Measurements from ENCODE around the gene ST7.

- TF ChIP-seq, protein P1, sequence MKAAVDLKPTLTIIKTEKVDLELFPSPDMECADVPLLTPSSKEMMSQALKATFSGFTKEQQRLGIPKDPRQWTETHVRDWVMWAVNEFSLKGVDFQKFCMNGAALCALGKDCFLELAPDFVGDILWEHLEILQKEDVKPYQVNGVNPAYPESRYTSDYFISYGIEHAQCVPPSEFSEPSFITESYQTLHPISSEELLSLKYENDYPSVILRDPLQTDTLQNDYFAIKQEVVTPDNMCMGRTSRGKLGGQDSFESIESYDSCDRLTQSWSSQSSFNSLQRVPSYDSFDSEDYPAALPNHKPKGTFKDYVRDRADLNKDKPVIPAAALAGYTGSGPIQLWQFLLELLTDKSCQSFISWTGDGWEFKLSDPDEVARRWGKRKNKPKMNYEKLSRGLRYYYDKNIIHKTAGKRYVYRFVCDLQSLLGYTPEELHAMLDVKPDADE (IDR thresholded peaks at IDR 0.05), result no peak
- TF ChIP-seq, protein P2, sequence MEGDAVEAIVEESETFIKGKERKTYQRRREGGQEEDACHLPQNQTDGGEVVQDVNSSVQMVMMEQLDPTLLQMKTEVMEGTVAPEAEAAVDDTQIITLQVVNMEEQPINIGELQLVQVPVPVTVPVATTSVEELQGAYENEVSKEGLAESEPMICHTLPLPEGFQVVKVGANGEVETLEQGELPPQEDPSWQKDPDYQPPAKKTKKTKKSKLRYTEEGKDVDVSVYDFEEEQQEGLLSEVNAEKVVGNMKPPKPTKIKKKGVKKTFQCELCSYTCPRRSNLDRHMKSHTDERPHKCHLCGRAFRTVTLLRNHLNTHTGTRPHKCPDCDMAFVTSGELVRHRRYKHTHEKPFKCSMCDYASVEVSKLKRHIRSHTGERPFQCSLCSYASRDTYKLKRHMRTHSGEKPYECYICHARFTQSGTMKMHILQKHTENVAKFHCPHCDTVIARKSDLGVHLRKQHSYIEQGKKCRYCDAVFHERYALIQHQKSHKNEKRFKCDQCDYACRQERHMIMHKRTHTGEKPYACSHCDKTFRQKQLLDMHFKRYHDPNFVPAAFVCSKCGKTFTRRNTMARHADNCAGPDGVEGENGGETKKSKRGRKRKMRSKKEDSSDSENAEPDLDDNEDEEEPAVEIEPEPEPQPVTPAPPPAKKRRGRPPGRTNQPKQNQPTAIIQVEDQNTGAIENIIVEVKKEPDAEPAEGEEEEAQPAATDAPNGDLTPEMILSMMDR (conservative IDR thresholded peaks at IDR 0.05; ENCODE audit: low read depth in 2 of 2), result no peak
- TF ChIP-seq POLR2AphosphoS5 (IDR thresholded peaks at IDR 0.05; ENCODE audit: low read depth) (no peak), CREB1 (CRISPR knock-in tag; IDR thresholded peaks at IDR 0.05; ENCODE audit: low read depth) (no peak), EZH2 (IDR thresholded peaks at IDR 0.05; ENCODE audit: low read depth, unreplicated experiment) (no peak), EZH2phosphoT487 (IDR thresholded peaks at IDR 0.05; ENCODE audit: unreplicated experiment) (no peak), ZNF462 (CRISPR knock-in tag; IDR thresholded peaks at IDR 0.05) (no peak), JUNB (IDR thresholded peaks at IDR 0.05; ENCODE audit: unreplicated experiment) (no peak), STAT1 (IDR thresholded peaks at IDR 0.05; ENCODE audit: unreplicated experiment) (no peak), NANOG (IDR thresholded peaks at IDR 0.05; ENCODE audit: borderline replicate concordance) (no peak), ZNF114 (CRISPR knock-in tag; IDR thresholded peaks at IDR 0.05) (no peak)
- TF ChIP-seq, protein P3, sequence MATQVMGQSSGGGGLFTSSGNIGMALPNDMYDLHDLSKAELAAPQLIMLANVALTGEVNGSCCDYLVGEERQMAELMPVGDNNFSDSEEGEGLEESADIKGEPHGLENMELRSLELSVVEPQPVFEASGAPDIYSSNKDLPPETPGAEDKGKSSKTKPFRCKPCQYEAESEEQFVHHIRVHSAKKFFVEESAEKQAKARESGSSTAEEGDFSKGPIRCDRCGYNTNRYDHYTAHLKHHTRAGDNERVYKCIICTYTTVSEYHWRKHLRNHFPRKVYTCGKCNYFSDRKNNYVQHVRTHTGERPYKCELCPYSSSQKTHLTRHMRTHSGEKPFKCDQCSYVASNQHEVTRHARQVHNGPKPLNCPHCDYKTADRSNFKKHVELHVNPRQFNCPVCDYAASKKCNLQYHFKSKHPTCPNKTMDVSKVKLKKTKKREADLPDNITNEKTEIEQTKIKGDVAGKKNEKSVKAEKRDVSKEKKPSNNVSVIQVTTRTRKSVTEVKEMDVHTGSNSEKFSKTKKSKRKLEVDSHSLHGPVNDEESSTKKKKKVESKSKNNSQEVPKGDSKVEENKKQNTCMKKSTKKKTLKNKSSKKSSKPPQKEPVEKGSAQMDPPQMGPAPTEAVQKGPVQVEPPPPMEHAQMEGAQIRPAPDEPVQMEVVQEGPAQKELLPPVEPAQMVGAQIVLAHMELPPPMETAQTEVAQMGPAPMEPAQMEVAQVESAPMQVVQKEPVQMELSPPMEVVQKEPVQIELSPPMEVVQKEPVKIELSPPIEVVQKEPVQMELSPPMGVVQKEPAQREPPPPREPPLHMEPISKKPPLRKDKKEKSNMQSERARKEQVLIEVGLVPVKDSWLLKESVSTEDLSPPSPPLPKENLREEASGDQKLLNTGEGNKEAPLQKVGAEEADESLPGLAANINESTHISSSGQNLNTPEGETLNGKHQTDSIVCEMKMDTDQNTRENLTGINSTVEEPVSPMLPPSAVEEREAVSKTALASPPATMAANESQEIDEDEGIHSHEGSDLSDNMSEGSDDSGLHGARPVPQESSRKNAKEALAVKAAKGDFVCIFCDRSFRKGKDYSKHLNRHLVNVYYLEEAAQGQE (IDR thresholded peaks at IDR 0.05; ENCODE audit: unreplicated experiment), result no peak
Measured at GRCh38 chr7:116918704-116919103, 34.6 kb upstream of the ST7 start.
